ENCODE results near the gene CEP55. TPM values are rescaled to one million over a fixed set of nuclear protein-coding genes. Genes with fewer than 3 reads are reported as not detected.
A peak's percentile ranks its signal among the peaks of the same experiment; 100 is the strongest.

CEP55 gene
- polyA plus RNA-seq, 1 donor (not counting 4 experiments of a cell fraction or from before 2014, with no cell fraction given): 25.4 TPM

DNA sequence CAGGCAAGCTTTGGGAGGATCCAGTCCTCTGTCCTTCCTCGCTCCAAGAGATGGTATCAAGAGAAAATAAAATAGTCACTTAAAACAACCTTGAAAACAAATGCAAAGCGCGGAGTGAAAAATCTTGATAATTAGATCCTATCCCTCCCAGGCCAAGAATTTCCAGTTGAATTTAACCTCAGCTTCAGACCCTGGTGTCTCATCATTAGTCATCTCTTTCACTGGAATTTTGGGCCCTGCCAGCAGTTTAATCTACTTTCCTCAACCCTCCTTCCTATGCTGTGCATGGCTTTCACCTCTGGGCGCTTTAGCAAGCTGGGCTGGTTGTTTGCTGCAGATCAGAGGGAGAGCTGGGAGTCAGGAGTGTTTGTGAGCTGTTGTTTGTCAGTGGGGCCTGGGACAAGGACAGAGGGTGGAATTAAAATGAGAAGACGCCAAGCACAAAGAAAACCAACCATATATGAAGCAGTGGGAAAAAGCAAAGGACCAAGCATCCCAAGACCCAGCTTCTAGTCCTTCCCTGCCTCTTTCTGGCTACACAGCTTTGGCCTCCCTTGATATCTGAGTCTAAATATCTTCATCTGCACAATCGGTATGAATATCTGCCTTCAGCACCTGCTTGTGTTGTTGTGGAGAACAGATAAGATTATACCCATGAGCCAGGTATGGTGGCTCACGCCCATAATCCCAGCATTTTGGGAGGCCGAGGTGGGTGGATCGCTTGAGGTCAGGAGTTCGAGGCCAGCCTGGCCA, 27.8 kb upstream of the CEP55 start:
- peaks cover 63% of the 10 kb centered on the region for H3K79me2 ChIP-seq (ENCODE audit: control insufficient read depth, insufficient read depth, low read length)
- TF ChIP-seq, protein P1, sequence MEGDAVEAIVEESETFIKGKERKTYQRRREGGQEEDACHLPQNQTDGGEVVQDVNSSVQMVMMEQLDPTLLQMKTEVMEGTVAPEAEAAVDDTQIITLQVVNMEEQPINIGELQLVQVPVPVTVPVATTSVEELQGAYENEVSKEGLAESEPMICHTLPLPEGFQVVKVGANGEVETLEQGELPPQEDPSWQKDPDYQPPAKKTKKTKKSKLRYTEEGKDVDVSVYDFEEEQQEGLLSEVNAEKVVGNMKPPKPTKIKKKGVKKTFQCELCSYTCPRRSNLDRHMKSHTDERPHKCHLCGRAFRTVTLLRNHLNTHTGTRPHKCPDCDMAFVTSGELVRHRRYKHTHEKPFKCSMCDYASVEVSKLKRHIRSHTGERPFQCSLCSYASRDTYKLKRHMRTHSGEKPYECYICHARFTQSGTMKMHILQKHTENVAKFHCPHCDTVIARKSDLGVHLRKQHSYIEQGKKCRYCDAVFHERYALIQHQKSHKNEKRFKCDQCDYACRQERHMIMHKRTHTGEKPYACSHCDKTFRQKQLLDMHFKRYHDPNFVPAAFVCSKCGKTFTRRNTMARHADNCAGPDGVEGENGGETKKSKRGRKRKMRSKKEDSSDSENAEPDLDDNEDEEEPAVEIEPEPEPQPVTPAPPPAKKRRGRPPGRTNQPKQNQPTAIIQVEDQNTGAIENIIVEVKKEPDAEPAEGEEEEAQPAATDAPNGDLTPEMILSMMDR (optimal IDR thresholded peaks at IDR 0.05 in 1 of 3, IDR thresholded peaks at IDR 0.05 in 1 of 3, conservative IDR thresholded peaks at IDR 0.05 in 1 of 3; ENCODE audit: extremely low read depth in 1 of 3, insufficient read depth in 2 of 3, low read length in 3 of 3): peak in 2 of 3 experiments; percentile 3 to 34
- TF ChIP-seq EZH2 (IDR thresholded peaks at IDR 0.05; ENCODE audit: low read length): no peak
- H3K9me3 ChIP-seq (ENCODE audit: control insufficient read depth, low read depth, low read length): no peaks in the 10 kb centered on the region
- FAIRE-seq (peak; percentile 39), DNase-seq (ENCODE audit: low read depth, low spot score) (no peak)
- peak overlapping the region; percentile 72 for H3K9ac ChIP-seq (ENCODE audit: control insufficient read depth, extremely low read depth, insufficient read depth, low read length)
- peak overlapping the region; percentile 72 for H3K4me2 ChIP-seq (ENCODE audit: control insufficient read depth, extremely low read depth, insufficient read depth, low read depth, low read length)
- H3K4me3 ChIP-seq (ENCODE audit: control insufficient read depth in 2 of 3, extremely low read depth in 1 of 3, insufficient read depth in 2 of 3, low read depth in 1 of 3, low read length in 3 of 3): peak overlapping the region; percentile 4 to 31 (median 17)
- H3K27ac ChIP-seq (ENCODE audit: control insufficient read depth, insufficient read depth, low read length): peak overlapping the region; percentile 89
- no peak overlapping the region for H2AFZ ChIP-seq (ENCODE audit: control insufficient read depth, low read length)
- H3K36me3 ChIP-seq (ENCODE audit: control insufficient read depth in 2 of 2, extremely low read depth in 1 of 2, insufficient read depth in 2 of 2, low read length in 2 of 2): peaks cover 16 to 21% of the 10 kb centered on the region in 2 experiments
- no peaks in the 10 kb centered on the region for H4K20me1 ChIP-seq (ENCODE audit: control insufficient read depth, extremely low read depth, insufficient read depth, low read length)
- dilution Hi-C loops (cut with MboI; ENCODE audit: extremely low pct_ligation_motif_present, low sequenced_read_pairs): no loop called here
- peaks cover 2% of the 10 kb centered on the region for H3K9me1 ChIP-seq (ENCODE audit: control insufficient read depth, extremely low read depth, insufficient read depth, low read length)
- H3K27me3 ChIP-seq (ENCODE audit: control insufficient read depth, extremely low read depth, insufficient read depth, low read length): no peaks in the 10 kb centered on the region
- peaks cover 88% of the 10 kb centered on the region for H3K4me1 ChIP-seq (ENCODE audit: control insufficient read depth, extremely low read depth, insufficient read depth, low read length)

DNA sequence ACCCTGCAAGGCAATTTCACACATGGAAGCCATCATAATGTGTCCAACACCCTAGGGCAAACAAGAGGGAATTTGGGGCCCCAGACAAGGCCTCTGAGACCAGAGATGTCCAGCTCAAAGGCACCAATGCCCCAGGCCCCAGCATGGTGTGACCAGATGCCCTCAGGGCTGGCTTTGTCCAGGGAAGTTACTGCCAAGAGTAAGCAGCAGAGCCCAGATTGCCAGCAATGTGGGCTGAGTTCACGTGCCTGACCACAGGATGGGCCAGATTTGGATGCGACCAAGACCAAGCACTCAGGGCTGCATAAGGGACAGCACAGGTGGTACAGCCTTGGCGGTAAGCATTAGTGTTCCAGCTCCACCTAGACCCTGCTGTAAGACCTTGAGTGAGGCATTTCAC, 27.0 kb upstream of the CEP55 start:
- no peak for TF ChIP-seq EZH2 (IDR thresholded peaks at IDR 0.05; ENCODE audit: low read length)
- TF ChIP-seq, protein P1 (optimal IDR thresholded peaks at IDR 0.05 in 1 of 3, IDR thresholded peaks at IDR 0.05 in 1 of 3, conservative IDR thresholded peaks at IDR 0.05 in 1 of 3; ENCODE audit: extremely low read depth in 1 of 3, insufficient read depth in 2 of 3, low read length in 3 of 3): no peak
- peak overlapping the region; percentile 32 for H3K4me2 ChIP-seq (ENCODE audit: control insufficient read depth, extremely low read depth, insufficient read depth, low read depth, low read length)
- peaks cover 88% of the 10 kb centered on the region for H3K4me1 ChIP-seq (ENCODE audit: control insufficient read depth, extremely low read depth, insufficient read depth, low read length)
- H3K36me3 ChIP-seq (ENCODE audit: control insufficient read depth in 2 of 2, extremely low read depth in 1 of 2, insufficient read depth in 2 of 2, low read length in 2 of 2): peaks cover 16 to 28% of the 10 kb centered on the region in 2 experiments
- no peak overlapping the region for H2AFZ ChIP-seq (ENCODE audit: control insufficient read depth, low read length)
- peak overlapping the region; percentile 72 for H3K9ac ChIP-seq (ENCODE audit: control insufficient read depth, extremely low read depth, insufficient read depth, low read length)
- dilution Hi-C loops (cut with MboI; ENCODE audit: extremely low pct_ligation_motif_present, low sequenced_read_pairs): no loop called here
- FAIRE-seq (no peak), DNase-seq (ENCODE audit: low read depth, low spot score) (no peak)
- no peak overlapping the region for H3K4me3 ChIP-seq (ENCODE audit: control insufficient read depth in 2 of 3, extremely low read depth in 1 of 3, insufficient read depth in 2 of 3, low read depth in 1 of 3, low read length in 3 of 3)
- H4K20me1 ChIP-seq (ENCODE audit: control insufficient read depth, extremely low read depth, insufficient read depth, low read length): no peaks in the 10 kb centered on the region
- peaks cover 9% of the 10 kb centered on the region for H3K9me1 ChIP-seq (ENCODE audit: control insufficient read depth, extremely low read depth, insufficient read depth, low read length)
- H3K27ac ChIP-seq (ENCODE audit: control insufficient read depth, insufficient read depth, low read length): peak overlapping the region; percentile 89
- H3K27me3 ChIP-seq (ENCODE audit: control insufficient read depth, extremely low read depth, insufficient read depth, low read length): no peaks in the 10 kb centered on the region
- no peaks in the 10 kb centered on the region for H3K9me3 ChIP-seq (ENCODE audit: control insufficient read depth, low read depth, low read length)
- H3K79me2 ChIP-seq (ENCODE audit: control insufficient read depth, insufficient read depth, low read length): peaks cover 64% of the 10 kb centered on the region

Measured in keratinocyte (primary cell).